Measurements from ENCODE around the gene TCEAL5.
"Not testable (repeated sequence)": the region's sequence is repeated elsewhere in the genome, so short reads cannot be mapped to it uniquely, and the experiment has no call there.

TCEAL5 gene

GRCh38 chrX:103276581-103277002 is at the start of gene TCEAL5:
TCEAL5 (minus strand) TSS chrX:103276750; CDS start chrX:103274563, 2,187 bp downstream.
- no peak for DNase-seq

GRCh38 chrX:103311399-103311780 is 34.8 kb upstream of the TCEAL5 start:
- no peak for DNase-seq

- peak; percentile 67 to 70 for DNase-seq
Observed at GRCh38 chrX:103310555-103311398, 34.2 kb upstream of the TCEAL5 start, which contains the start of gene BEX2. BEX2 (minus strand) TSS chrX:103310990; CDS start chrX:103309976, 1,014 bp downstream.

GRCh38 chrX:103309860-103310554 is 33.5 kb upstream of the TCEAL5 start:
- DNase-seq, result no peak

GRCh38 chrX:103305666-103306065 is 29.1 kb upstream of the TCEAL5 start:
- not testable (repeated sequence) for DNase-seq

GRCh38 chrX:103304705-103305104 is 28.2 kb upstream of the TCEAL5 start:
- DNase-seq, result no peak

- no peak for DNase-seq
Observed at GRCh38 chrX:103293118-103293517, 16.6 kb upstream of the TCEAL5 start.

- no peak for DNase-seq
Observed at GRCh38 chrX:103279624-103280023, 3.1 kb upstream of the TCEAL5 start.

GRCh38 chrX:103275947-103276567 is 493 bp downstream of the TCEAL5 start:
- no peak for DNase-seq

GRCh38 chrX:103274284-103274683 is 2.3 kb downstream of the TCEAL5 start:
- DNase-seq, result no peak

- DNase-seq, result no peak
Observed at GRCh38 chrX:103258275-103258674, 18.3 kb downstream of the TCEAL5 start.

GRCh38 chrX:103256651-103257050 is 19.9 kb downstream of the TCEAL5 start:
- DNase-seq, result no peak

- peak; percentile 44 to 48 for DNase-seq
Observed at GRCh38 chrX:103254921-103255493, 21.5 kb downstream of the TCEAL5 start, which contains the start of gene TCEAL8. TCEAL8 (minus strand) TSS chrX:103255155; CDS start chrX:103253979, 1,176 bp downstream.

- peak; percentile 19 to 21 for DNase-seq
Observed at GRCh38 chrX:103254171-103254824, 22.3 kb downstream of the TCEAL5 start.

GRCh38 chrX:103253608-103254007 is 22.9 kb downstream of the TCEAL5 start:
- no peak for DNase-seq

- DNase-seq, result no peak
Observed at GRCh38 chrX:103250977-103251376, 25.6 kb downstream of the TCEAL5 start.

GRCh38 chrX:103249805-103250204 is 26.7 kb downstream of the TCEAL5 start:
- no peak for DNase-seq

GRCh38 chrX:103248553-103248952 is 28.0 kb downstream of the TCEAL5 start:
- no peak for DNase-seq

GRCh38 chrX:103240155-103240554 is 36.4 kb downstream of the TCEAL5 start:
- DNase-seq, result no peak

- no peak for DNase-seq
Observed at GRCh38 chrX:103236296-103236695, 40.3 kb downstream of the TCEAL5 start.

GRCh38 chrX:103235608-103236007 is 40.9 kb downstream of the TCEAL5 start:
- not testable (repeated sequence) for DNase-seq

GRCh38 chrX:103234869-103235268 is 41.7 kb downstream of the TCEAL5 start:
- DNase-seq, result no peak

Measured in stimulated activated CD4-positive, alpha-beta T cell treated with anti-CD3 and anti-CD28 coated beads, Interleukin-2, amount 100 ng/mL, for 48 hours (primary cell).